ENCODE data around the gene CLCN3. TPM values are rescaled to one million over a fixed set of nuclear protein-coding genes. Genes with fewer than 3 reads are reported as not detected.

The CLCN3 gene
- total RNA-seq, 1 donor from 2014 or later, result 58.1 TPM

GRCh38 chr4:169640261-169640870 lies 20.0 kb downstream of the CLCN3 start:
- DNase-seq, result no peak
- Mint-ChIP-seq H3K36me3 (ENCODE audit: unreplicated experiment) (no peaks in the 10 kb centered on the region), H3K27ac (ENCODE audit: unreplicated experiment) (no peak overlapping the region), H3K4me3 (ENCODE audit: unreplicated experiment) (no peak overlapping the region), H3K9me3 (ENCODE audit: unreplicated experiment) (no peaks in the 10 kb centered on the region), H3K27me3 (ENCODE audit: unreplicated experiment) (no peaks in the 10 kb centered on the region), H3K4me1 (ENCODE audit: low read depth, unreplicated experiment) (no peaks in the 10 kb centered on the region)
- TF ChIP-seq, protein P1, sequence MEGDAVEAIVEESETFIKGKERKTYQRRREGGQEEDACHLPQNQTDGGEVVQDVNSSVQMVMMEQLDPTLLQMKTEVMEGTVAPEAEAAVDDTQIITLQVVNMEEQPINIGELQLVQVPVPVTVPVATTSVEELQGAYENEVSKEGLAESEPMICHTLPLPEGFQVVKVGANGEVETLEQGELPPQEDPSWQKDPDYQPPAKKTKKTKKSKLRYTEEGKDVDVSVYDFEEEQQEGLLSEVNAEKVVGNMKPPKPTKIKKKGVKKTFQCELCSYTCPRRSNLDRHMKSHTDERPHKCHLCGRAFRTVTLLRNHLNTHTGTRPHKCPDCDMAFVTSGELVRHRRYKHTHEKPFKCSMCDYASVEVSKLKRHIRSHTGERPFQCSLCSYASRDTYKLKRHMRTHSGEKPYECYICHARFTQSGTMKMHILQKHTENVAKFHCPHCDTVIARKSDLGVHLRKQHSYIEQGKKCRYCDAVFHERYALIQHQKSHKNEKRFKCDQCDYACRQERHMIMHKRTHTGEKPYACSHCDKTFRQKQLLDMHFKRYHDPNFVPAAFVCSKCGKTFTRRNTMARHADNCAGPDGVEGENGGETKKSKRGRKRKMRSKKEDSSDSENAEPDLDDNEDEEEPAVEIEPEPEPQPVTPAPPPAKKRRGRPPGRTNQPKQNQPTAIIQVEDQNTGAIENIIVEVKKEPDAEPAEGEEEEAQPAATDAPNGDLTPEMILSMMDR (IDR thresholded peaks at IDR 0.05; ENCODE audit: partially characterized antibody, unreplicated experiment), result no peak

DNA sequence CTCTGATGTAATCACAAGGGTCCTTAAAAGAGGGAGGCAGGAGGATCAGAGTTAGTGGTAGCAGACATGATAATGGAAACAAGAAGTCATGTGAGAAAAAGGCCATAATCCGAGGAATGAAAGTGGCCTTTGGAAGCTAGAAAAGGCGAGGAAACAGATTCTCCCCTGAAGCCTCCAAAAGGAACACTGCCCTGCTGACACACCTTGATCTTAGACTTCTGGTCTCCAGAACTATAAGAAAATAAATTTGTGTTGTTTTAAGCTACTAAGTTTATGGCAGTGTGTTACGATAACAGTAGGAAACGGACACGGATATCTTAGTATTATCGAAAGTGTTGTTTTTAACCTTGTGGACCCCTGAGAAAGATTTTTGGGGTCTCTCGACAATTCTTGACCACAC lies 24.4 kb downstream of the CLCN3 start:
- no peaks in the 10 kb centered on the region for H3K9me3 Mint-ChIP-seq (ENCODE audit: unreplicated experiment)
- no peak overlapping the region for H3K27ac Mint-ChIP-seq (ENCODE audit: unreplicated experiment)
- H3K4me3 Mint-ChIP-seq (ENCODE audit: unreplicated experiment), result no peak overlapping the region

DNA sequence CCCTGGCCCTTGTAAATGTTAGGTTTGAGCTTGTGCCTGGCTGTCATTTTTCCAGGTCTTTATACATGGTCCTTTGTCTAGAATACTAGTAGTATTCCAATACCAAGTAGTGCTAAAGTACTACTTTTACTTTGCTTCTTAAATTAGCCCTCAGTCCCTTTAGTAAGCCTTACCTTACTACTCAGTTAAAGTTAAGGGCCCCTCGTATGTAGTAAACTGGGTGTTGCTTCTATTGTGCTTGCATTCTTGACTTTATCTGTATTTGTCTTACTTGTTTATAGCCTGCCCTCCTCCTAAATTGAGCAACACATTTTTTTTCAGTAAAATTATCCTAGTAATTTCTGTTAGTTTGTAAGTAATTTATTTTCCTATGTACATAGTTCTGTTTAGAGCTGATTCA lies 25.2 kb downstream of the CLCN3 start:
- TF ChIP-seq, protein P1 (IDR thresholded peaks at IDR 0.05; ENCODE audit: partially characterized antibody, unreplicated experiment), result no peak
- no peak for DNase-seq
- H3K36me3 Mint-ChIP-seq (ENCODE audit: unreplicated experiment), result no peaks in the 10 kb centered on the region
- H3K4me3 Mint-ChIP-seq (ENCODE audit: unreplicated experiment), result no peak overlapping the region
- no peaks in the 10 kb centered on the region for H3K27me3 Mint-ChIP-seq (ENCODE audit: unreplicated experiment)
- no peaks in the 10 kb centered on the region for H3K9me3 Mint-ChIP-seq (ENCODE audit: unreplicated experiment)
- no peak overlapping the region for H3K27ac Mint-ChIP-seq (ENCODE audit: unreplicated experiment)
- no peaks in the 10 kb centered on the region for H3K4me1 Mint-ChIP-seq (ENCODE audit: low read depth, unreplicated experiment)

More for the DNA sequence above, 24.4 kb downstream of the CLCN3 start:
- Mint-ChIP-seq H3K27me3 (ENCODE audit: unreplicated experiment) (no peaks in the 10 kb centered on the region), H3K36me3 (ENCODE audit: unreplicated experiment) (no peaks in the 10 kb centered on the region), H3K4me1 (ENCODE audit: low read depth, unreplicated experiment) (no peaks in the 10 kb centered on the region)
- TF ChIP-seq, protein P1 (IDR thresholded peaks at IDR 0.05; ENCODE audit: partially characterized antibody, unreplicated experiment), result no peak
- DNase-seq, result no peak

DNA sequence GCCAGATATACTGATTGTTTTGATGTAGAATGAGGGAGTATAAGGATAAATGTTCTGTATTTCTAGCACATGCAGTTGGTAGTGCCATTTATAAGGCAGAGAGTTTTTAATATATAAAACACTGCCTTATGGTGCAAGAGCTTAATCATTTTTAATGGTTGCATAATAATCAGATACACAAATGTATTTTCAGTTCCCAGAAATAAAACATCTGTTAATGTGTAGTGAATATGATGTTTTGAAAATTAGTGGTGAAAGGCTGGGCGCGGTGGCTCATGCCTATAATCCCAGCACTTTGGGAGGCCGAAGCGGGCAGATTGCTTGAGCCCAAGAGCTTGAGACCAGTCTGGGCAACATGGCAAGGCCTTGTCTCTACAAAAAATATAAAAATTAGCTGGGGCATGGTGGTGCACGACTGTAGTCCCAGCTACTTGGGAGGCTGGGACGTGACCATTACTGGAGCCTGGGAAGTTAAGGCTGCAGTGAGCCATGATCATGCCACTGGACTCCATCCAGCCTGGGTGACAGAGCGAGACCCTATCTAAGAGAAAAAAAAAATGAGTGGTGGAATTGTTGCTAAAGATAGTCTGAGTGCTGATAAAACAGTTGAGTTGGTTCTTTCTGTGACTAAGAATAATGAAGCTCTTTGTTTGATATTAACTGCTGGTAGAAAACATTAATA lies 29.3 kb downstream of the CLCN3 start:
- Mint-ChIP-seq H3K36me3 (ENCODE audit: unreplicated experiment) (no peaks in the 10 kb centered on the region), H3K27me3 (ENCODE audit: unreplicated experiment) (no peaks in the 10 kb centered on the region), H3K27ac (ENCODE audit: unreplicated experiment) (no peak overlapping the region), H3K4me1 (ENCODE audit: low read depth, unreplicated experiment) (no peaks in the 10 kb centered on the region), H3K9me3 (ENCODE audit: unreplicated experiment) (no peaks in the 10 kb centered on the region), H3K4me3 (ENCODE audit: unreplicated experiment) (no peak overlapping the region)
- no peak for DNase-seq
- TF ChIP-seq, protein P1 (IDR thresholded peaks at IDR 0.05; ENCODE audit: partially characterized antibody, unreplicated experiment), result no peak

DNA sequence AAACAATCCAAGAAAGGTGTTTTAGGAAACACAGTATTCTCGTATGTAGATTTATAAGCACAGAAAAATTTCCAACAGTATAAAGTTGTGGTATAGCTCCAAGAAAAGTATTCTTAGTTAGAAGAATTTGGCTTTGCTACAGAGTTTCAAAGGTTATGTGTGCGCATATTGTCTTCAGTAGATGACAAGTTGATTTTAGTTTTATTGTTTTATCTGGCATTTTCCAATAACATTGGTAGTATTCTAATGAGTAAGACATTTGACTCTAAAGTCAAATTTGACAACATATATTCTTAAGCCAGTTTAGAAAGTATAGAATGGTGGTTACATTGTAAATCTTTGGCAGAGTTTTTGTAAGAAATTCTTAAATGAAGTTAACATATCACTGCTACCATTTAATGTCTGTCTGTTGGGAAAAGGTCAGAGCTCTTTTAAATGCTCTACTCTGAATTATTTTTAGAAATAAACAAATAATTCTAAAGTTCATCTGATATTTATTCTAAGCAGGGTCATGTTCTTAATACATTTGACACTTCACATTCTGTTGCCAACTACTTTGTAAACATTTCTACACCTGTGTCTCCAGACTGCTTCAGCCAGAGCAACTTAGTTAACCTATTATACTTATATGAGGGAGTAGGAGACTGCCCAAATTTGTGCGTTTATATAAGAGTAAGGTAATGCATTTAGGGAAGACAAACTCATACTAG lies 30.0 kb downstream of the CLCN3 start:
- no peak overlapping the region for H3K27ac Mint-ChIP-seq (ENCODE audit: unreplicated experiment)
- DNase-seq, result no peak
- TF ChIP-seq, protein P1 (IDR thresholded peaks at IDR 0.05; ENCODE audit: partially characterized antibody, unreplicated experiment), result no peak
- H3K4me3 Mint-ChIP-seq (ENCODE audit: unreplicated experiment), result no peak overlapping the region
- no peaks in the 10 kb centered on the region for H3K4me1 Mint-ChIP-seq (ENCODE audit: low read depth, unreplicated experiment)
- H3K9me3 Mint-ChIP-seq (ENCODE audit: unreplicated experiment), result no peaks in the 10 kb centered on the region
- H3K27me3 Mint-ChIP-seq (ENCODE audit: unreplicated experiment), result no peaks in the 10 kb centered on the region
- H3K36me3 Mint-ChIP-seq (ENCODE audit: unreplicated experiment), result no peaks in the 10 kb centered on the region

All from glutamatergic neuron (in vitro differentiated cells).